Bronchial epithelial cell (primary cell): ENCODE results near the gene JPT2. TPM values are rescaled to one million over a fixed set of nuclear protein-coding genes. Genes with fewer than 3 reads are reported as not detected.

ENCODE experiments used
- DNase-seq: peaks from one replicate; pipeline ENCODE4 v3.0.0-alpha.2; 2010; ENCODE audit warnings: low read depth
- FAIRE-seq: peaks from 2 replicates; lab custom pipeline; 2011; peaks lifted over from hg19 to GRCh38; lab: Jason Lieb, UNC
- H3K27me3 ChIP-seq: 2 replicates; pipeline ENCODE4 v1.5.1; 2011; ENCODE audit warnings: low read length; ENCODE audit not compliant: control insufficient read depth, insufficient read depth
- H3K36me3 ChIP-seq: 2 replicates; pipeline ENCODE4 v1.5.1; 2011; ENCODE audit warnings: low read length; ENCODE audit not compliant: control insufficient read depth, insufficient read depth
- H3K4me3 ChIP-seq: 2 replicates; pipeline ENCODE4 v1.5.1; 2011; ENCODE audit warnings: mild to moderate bottlenecking, low read depth, low read length, control low read depth
- total RNA-seq: library from RNA; depleted of rRNA; stranded (reverse); fragments of >200 nt; gene quantifications from 2 replicates; pipeline ENCODE4 v1.2.1, GENCODE V29; 2014
- TF ChIP-seq, protein P1 (sequence below): IDR thresholded peaks from 2 replicates; pipeline ENCODE4 v1.5.1; 2011; ENCODE audit warnings: mild to moderate bottlenecking, moderate library complexity, low read length, control low read depth, inconsistent platforms; ENCODE audit not compliant: insufficient read depth, severe bottlenecking

JPT2 gene
- total RNA-seq, 1 donor from 2014 or later, result 59.2 TPM

DNA sequence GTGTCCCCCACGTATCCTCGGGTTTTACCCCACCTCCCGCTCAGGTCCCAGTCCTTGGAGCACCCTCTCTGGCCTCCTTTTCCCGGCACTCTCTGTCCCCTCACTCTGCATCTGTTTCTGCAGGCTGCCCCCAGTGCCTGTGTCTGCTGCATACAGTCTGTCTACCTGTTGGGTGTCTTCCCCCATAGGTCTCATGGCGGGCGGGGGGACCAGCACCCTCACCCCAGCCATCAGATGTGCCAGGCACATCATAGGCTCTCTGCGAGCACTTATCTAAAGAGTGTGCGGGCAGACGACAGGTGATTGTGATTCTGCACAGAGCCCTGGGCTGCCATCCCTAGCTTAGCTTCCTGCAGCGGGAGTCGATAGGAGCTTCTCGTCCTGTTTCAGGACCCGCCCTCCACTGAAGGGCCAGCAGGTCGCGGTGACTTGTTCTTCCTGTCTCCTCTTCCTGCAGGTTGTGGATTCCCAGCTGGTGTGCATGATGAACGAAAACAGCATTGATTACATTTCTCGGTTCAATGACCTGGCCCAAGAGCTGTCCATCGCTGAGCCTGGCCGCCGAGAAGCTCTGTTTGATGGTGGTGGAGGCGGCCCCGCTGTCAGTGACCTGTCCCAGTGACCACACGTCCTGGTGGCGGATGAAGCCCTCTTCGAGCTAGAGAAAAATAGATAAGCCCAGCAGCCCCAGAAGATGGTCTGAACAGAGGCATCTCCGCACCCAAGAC, 4.5 kb upstream of the JPT2 start:
- DNase-seq (no peak), FAIRE-seq (peak; percentile 43)
- Histone ChIP-seq H3K36me3 (peaks cover 39% of the 10 kb centered on the region), H3K27me3 (no peaks in the 10 kb centered on the region), H3K4me3 (no peak overlapping the region)
- TF ChIP-seq, protein P1, sequence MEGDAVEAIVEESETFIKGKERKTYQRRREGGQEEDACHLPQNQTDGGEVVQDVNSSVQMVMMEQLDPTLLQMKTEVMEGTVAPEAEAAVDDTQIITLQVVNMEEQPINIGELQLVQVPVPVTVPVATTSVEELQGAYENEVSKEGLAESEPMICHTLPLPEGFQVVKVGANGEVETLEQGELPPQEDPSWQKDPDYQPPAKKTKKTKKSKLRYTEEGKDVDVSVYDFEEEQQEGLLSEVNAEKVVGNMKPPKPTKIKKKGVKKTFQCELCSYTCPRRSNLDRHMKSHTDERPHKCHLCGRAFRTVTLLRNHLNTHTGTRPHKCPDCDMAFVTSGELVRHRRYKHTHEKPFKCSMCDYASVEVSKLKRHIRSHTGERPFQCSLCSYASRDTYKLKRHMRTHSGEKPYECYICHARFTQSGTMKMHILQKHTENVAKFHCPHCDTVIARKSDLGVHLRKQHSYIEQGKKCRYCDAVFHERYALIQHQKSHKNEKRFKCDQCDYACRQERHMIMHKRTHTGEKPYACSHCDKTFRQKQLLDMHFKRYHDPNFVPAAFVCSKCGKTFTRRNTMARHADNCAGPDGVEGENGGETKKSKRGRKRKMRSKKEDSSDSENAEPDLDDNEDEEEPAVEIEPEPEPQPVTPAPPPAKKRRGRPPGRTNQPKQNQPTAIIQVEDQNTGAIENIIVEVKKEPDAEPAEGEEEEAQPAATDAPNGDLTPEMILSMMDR, result no peak

DNA sequence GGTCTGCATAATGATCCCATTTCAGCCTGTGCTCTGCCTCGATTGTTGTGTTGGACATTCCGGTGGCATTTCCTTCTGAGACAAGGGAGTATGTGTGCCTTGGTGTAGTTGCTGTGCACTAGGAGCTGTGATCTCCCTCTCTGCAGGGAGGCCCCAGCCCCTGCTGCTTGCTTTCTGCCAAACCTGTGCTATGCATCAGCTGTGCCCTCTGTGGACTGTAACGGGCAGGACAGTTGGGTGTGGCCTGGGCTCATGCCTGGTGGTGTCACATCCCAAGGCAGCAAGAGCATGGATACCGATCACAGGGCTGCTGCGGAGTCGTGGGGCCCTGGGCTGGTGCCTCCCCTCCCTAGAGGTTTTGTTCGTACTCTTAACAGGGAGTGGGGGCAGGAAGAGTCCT, 3.8 kb upstream of the JPT2 start:
- no peak for DNase-seq
- Histone ChIP-seq H3K36me3 (peaks cover 35% of the 10 kb centered on the region), H3K27me3 (no peaks in the 10 kb centered on the region), H3K4me3 (no peak overlapping the region)
- FAIRE-seq, result no peak
- TF ChIP-seq, protein P1, result no peak

DNA sequence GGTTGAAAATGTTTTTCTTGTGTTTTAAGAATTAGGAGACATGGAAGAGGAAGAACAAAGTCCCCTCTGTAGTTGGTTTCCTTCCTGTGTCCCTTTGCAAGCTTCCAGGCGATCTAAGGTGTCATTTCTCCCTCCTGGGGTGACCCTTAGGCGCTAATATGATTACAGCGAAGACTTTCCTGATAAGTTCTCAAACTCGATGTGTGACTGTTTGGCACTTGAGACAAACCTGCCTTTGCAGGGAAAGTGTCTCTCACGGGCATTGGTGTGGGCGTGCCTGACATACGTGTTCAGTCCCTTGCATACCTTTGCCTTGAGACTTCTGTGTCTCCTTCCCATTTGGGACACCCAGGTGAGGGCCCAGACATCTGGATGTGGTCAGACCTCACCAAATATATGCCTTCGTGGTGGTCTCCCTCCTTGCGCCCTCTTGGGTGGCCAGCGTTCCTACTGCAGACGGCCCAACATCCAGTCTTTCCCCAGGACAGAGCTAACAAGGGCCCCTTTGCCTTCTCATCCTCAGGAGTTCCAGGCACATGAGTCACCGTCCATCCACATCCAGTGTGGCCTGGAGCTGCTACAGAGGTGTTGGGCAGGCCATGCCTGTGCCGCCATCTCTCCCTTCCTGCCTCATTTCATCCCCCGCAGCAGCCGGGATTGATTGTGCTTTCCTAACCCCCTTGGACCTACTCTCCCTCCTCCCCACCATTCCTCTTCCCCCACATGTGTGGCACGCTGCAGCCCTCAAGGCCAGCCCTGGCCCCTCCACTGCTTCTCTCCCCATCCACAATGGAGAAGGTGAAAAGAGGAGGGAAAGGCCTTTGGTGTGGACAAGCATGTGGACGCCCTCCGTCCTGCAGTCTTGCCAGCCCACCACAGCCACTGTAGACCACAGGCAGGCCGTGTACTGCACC, 3.1 kb upstream of the JPT2 start:
- H3K4me3 ChIP-seq, result no peak overlapping the region
- no peak for FAIRE-seq
- DNase-seq, result peak; percentile 52
- TF ChIP-seq, protein P1, result no peak
- no peaks in the 10 kb centered on the region for H3K27me3 ChIP-seq
- H3K36me3 ChIP-seq, result peaks cover 30% of the 10 kb centered on the region

DNA sequence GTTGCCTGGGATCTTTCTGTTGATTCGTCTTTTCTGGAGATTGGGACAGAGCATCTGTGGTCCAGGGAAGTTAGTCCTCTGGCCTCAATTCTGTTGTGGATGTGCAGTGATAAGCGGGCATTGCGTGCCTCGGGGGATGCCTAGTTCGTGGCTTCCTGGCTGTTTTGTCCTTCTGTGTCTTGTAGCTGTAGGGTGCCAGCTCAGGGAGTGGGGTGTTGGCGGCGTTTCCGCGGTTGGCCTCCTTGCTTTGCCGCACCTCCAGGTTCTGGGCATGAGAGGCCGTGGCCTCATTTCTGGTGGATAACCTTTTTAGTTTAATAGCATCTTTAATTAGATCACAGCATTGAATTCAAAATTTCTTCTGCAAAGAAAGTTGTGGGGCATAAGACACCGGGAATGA, 1.4 kb upstream of the JPT2 start:
- FAIRE-seq (no peak), DNase-seq (no peak)
- H3K27me3 ChIP-seq, result no peaks in the 10 kb centered on the region
- H3K36me3 ChIP-seq, result peaks cover 23% of the 10 kb centered on the region
- H3K4me3 ChIP-seq, result no peak overlapping the region
- TF ChIP-seq, protein P1, result no peak

DNA sequence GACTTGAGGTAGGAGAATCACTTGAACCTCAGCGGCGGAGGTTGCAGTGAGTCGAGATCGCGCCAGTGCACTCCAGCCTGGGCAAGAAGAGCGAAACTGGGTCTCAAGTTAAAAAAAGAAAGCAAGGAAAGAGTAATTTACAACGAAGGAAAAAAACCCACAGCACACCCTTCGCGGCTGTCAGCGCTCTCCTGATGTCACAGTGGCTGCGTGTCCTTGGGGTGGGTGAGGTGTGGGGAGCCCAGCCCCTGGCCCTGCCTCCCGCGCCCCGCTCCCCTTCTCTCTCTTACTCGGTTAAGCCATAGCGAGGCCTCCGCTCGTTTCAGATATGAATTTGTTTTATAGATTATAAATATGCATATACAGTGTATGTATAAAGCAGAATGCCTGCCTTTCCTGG, 740 bp upstream of the JPT2 start:
- FAIRE-seq, result no peak
- Histone ChIP-seq H3K27me3 (no peaks in the 10 kb centered on the region), H3K4me3 (no peak overlapping the region), H3K36me3 (peaks cover 24% of the 10 kb centered on the region)
- no peak for DNase-seq
- TF ChIP-seq, protein P1, result no peak
